Measurements from ENCODE around the gene PRUNE1.

The PRUNE1 gene, protein sequence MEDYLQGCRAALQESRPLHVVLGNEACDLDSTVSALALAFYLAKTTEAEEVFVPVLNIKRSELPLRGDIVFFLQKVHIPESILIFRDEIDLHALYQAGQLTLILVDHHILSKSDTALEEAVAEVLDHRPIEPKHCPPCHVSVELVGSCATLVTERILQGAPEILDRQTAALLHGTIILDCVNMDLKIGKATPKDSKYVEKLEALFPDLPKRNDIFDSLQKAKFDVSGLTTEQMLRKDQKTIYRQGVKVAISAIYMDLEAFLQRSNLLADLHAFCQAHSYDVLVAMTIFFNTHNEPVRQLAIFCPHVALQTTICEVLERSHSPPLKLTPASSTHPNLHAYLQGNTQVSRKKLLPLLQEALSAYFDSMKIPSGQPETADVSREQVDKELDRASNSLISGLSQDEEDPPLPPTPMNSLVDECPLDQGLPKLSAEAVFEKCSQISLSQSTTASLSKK

DNA sequence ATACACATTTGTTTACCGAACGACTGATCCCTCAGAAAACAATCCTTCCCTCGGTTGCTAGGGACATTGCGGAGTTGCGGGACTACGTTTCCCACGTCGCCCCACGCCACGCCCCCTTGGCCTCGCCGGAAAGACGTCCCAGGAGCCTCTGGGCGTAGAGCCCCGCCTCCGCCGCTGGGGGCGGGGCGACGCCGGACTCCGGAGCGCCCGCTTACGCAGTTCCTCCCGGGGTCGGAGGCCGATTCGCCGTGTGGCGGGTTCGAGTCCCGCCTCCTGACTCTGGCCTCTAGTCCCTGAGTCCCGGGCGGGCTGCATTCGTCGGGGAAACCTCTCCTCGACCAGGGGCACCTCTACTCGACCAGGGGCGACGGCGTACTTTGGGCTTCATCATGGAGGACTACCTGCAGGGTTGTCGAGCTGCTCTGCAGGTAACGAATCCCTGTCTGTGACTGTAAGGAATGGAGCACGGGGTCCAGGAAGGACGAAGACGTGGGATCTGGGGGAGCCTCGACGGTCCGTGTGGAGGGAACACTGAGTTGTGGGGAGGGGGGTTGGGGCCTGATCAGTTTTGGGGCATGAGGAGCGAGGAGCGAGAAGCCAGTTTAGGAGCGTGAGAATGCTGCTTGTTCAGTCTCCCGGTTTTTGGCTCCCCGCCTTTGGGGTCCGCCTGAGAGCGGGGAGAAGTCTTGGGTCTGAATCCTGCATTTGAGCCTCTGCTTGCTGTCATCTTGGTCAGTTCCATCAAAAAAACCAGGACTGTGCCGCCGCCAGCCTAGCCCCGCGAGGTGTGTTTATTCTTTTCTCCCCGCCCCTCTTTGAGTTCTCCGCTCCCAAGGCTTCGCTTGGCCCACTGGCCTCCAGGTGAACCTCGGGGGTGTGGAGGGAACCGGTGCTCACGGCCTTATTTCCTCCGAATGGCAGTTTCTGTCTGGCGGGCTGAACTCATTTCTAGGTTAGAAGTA is at the start of gene PRUNE1:
Gene PRUNE1, plus strand, starts transcription at position 206 of the 962 bp plus-strand sequence. Its CDS starts 184 bp downstream, at position 390.
- no peak for TF ChIP-seq CEBPB (IDR thresholded peaks at IDR 0.05)
- TF ChIP-seq ZBTB7A (IDR thresholded peaks at IDR 0.05; ENCODE audit: low read depth) = 0 out of 2 replicates have a peak, but pooled peaks have one; percentile 37
- TF ChIP-seq TAF1 (IDR thresholded peaks at IDR 0.05; ENCODE audit: low read depth) = peak; percentile 67
- TF ChIP-seq YY1 (IDR thresholded peaks at IDR 0.05; ENCODE audit: low read depth) = peak; percentile 34; the same call in 1 of the 2 replicates
- TF ChIP-seq CREB1 (IDR thresholded peaks at IDR 0.05; ENCODE audit: low read depth) = peak; percentile 70
- peak; percentile 71; the same call in 1 of the 2 replicates for TF ChIP-seq TCF12 (IDR thresholded peaks at IDR 0.05; ENCODE audit: low read depth)
- no peak for TF ChIP-seq NFIC (IDR thresholded peaks at IDR 0.05)
- peak; percentile 34; the same call in 1 of the 2 replicates for TF ChIP-seq EP300 (IDR thresholded peaks at IDR 0.05; ENCODE audit: borderline replicate concordance)
- TF ChIP-seq, protein P1, sequence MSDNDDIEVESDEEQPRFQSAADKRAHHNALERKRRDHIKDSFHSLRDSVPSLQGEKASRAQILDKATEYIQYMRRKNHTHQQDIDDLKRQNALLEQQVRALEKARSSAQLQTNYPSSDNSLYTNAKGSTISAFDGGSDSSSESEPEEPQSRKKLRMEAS (IDR thresholded peaks at IDR 0.05) = peak; percentile 45
- TF ChIP-seq, protein P2, sequence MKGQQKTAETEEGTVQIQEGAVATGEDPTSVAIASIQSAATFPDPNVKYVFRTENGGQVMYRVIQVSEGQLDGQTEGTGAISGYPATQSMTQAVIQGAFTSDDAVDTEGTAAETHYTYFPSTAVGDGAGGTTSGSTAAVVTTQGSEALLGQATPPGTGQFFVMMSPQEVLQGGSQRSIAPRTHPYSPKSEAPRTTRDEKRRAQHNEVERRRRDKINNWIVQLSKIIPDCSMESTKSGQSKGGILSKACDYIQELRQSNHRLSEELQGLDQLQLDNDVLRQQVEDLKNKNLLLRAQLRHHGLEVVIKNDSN (IDR thresholded peaks at IDR 0.05) = no peak
- no peak for TF ChIP-seq EGR1 (IDR thresholded peaks at IDR 0.05)
- no peak for TF ChIP-seq TEAD4 (IDR thresholded peaks at IDR 0.05)
- TF ChIP-seq, protein P3, sequence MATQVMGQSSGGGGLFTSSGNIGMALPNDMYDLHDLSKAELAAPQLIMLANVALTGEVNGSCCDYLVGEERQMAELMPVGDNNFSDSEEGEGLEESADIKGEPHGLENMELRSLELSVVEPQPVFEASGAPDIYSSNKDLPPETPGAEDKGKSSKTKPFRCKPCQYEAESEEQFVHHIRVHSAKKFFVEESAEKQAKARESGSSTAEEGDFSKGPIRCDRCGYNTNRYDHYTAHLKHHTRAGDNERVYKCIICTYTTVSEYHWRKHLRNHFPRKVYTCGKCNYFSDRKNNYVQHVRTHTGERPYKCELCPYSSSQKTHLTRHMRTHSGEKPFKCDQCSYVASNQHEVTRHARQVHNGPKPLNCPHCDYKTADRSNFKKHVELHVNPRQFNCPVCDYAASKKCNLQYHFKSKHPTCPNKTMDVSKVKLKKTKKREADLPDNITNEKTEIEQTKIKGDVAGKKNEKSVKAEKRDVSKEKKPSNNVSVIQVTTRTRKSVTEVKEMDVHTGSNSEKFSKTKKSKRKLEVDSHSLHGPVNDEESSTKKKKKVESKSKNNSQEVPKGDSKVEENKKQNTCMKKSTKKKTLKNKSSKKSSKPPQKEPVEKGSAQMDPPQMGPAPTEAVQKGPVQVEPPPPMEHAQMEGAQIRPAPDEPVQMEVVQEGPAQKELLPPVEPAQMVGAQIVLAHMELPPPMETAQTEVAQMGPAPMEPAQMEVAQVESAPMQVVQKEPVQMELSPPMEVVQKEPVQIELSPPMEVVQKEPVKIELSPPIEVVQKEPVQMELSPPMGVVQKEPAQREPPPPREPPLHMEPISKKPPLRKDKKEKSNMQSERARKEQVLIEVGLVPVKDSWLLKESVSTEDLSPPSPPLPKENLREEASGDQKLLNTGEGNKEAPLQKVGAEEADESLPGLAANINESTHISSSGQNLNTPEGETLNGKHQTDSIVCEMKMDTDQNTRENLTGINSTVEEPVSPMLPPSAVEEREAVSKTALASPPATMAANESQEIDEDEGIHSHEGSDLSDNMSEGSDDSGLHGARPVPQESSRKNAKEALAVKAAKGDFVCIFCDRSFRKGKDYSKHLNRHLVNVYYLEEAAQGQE (IDR thresholded peaks at IDR 0.05; ENCODE audit: low read depth) = no peak
- TF ChIP-seq RAD21 (IDR thresholded peaks at IDR 0.05; ENCODE audit: low read depth) = no peak
- no peak for TF ChIP-seq FOXM1 (IDR thresholded peaks at IDR 0.05; ENCODE audit: borderline replicate concordance, low read depth)

DNA sequence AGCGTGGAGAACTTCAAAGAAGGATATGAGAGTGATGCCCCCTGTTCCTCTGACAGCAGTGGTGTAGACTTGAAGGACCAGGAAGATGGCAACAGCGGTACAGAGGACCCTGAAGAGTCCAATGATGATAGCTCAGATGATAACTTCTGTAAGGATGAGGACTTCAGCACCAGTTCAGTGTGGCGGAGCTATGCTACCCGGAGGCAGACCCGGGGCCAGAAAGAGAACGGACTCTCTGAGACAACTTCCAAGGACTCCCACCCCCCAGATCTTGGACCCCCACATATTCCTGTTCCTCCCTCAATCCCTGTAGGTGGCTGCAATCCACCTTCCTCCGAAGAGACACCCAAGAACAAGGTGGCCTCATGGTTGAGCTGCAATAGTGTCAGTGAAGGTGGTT is 47.6 kb upstream of the PRUNE1 start:
- TF ChIP-seq YY1 (IDR thresholded peaks at IDR 0.05; ENCODE audit: low read depth) = no peak
- TF ChIP-seq, protein P1 (IDR thresholded peaks at IDR 0.05) = no peak
- TF ChIP-seq CREB1 (IDR thresholded peaks at IDR 0.05; ENCODE audit: low read depth) = no peak
- TF ChIP-seq ZBTB7A (IDR thresholded peaks at IDR 0.05; ENCODE audit: low read depth) = no peak
- no peak for TF ChIP-seq NFIC (IDR thresholded peaks at IDR 0.05)
- TF ChIP-seq FOXM1 (IDR thresholded peaks at IDR 0.05; ENCODE audit: borderline replicate concordance, low read depth) = no peak
- no peak for TF ChIP-seq TEAD4 (IDR thresholded peaks at IDR 0.05)
- TF ChIP-seq, protein P2 (IDR thresholded peaks at IDR 0.05) = no peak
- no peak for TF ChIP-seq RAD21 (IDR thresholded peaks at IDR 0.05; ENCODE audit: low read depth)
- no peak for TF ChIP-seq TCF12 (IDR thresholded peaks at IDR 0.05; ENCODE audit: low read depth)
- TF ChIP-seq EGR1 (IDR thresholded peaks at IDR 0.05) = no peak
- no peak for TF ChIP-seq CEBPB (IDR thresholded peaks at IDR 0.05)
- TF ChIP-seq, protein P3 (IDR thresholded peaks at IDR 0.05; ENCODE audit: low read depth) = no peak
- TF ChIP-seq TAF1 (IDR thresholded peaks at IDR 0.05; ENCODE audit: low read depth) = no peak
- no peak for TF ChIP-seq EP300 (IDR thresholded peaks at IDR 0.05; ENCODE audit: borderline replicate concordance)

DNA sequence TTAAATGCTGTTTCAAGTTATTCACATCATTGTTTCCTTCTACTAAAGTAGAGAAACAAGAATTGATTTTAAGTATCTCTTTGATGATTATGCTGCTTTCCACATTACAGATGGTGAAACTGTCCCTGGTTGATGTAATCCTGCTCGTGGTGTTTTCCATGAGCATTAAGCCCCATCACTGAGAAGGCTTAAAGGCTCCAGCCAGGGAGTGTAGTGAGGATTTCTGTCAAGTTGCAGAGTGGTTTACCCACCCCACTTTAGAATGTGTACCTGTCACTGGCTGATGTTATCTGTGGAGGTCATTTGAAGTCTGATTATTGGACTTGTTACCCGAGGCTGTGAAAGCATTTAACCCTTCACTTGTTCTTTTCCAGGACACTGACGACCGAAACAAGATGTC is 46.5 kb upstream of the PRUNE1 start:
- TF ChIP-seq TCF12 (IDR thresholded peaks at IDR 0.05; ENCODE audit: low read depth) = no peak
- TF ChIP-seq RAD21 (IDR thresholded peaks at IDR 0.05; ENCODE audit: low read depth) = no peak
- TF ChIP-seq TAF1 (IDR thresholded peaks at IDR 0.05; ENCODE audit: low read depth) = no peak
- TF ChIP-seq ZBTB7A (IDR thresholded peaks at IDR 0.05; ENCODE audit: low read depth) = no peak
- TF ChIP-seq CEBPB (IDR thresholded peaks at IDR 0.05) = no peak
- no peak for TF ChIP-seq CREB1 (IDR thresholded peaks at IDR 0.05; ENCODE audit: low read depth)
- TF ChIP-seq, protein P3 (IDR thresholded peaks at IDR 0.05; ENCODE audit: low read depth) = no peak
- TF ChIP-seq, protein P1 (IDR thresholded peaks at IDR 0.05) = no peak
- TF ChIP-seq EGR1 (IDR thresholded peaks at IDR 0.05) = no peak
- no peak for TF ChIP-seq EP300 (IDR thresholded peaks at IDR 0.05; ENCODE audit: borderline replicate concordance)
- TF ChIP-seq YY1 (IDR thresholded peaks at IDR 0.05; ENCODE audit: low read depth) = no peak
- no peak for TF ChIP-seq FOXM1 (IDR thresholded peaks at IDR 0.05; ENCODE audit: borderline replicate concordance, low read depth)
- TF ChIP-seq TEAD4 (IDR thresholded peaks at IDR 0.05) = no peak
- TF ChIP-seq, protein P2 (IDR thresholded peaks at IDR 0.05) = no peak
- TF ChIP-seq NFIC (IDR thresholded peaks at IDR 0.05) = no peak

Measured in Ishikawa (cell line).